ENCODE data around the gene HOXB1.

HOXB1 gene

GRCh38 chr17:48489781-48490180 lies 41.0 kb downstream of the HOXB1 start:
- DNase-seq: no peak

- DNase-seq: no peak
Measured at GRCh38 chr17:48488548-48489106, 42.2 kb downstream of the HOXB1 start.

GRCh38 chr17:48487221-48487620 lies 43.6 kb downstream of the HOXB1 start:
- DNase-seq: no peak

- DNase-seq: peak; percentile 97
Measured at GRCh38 chr17:48486557-48486956, 44.3 kb downstream of the HOXB1 start.

GRCh38 chr17:48484850-48485249 lies 46.0 kb downstream of the HOXB1 start:
- peak; percentile 78 for DNase-seq

- peak; percentile 83 for DNase-seq
Measured at GRCh38 chr17:48484256-48484655, 46.6 kb downstream of the HOXB1 start.

GRCh38 chr17:48483471-48484131 lies 47.2 kb downstream of the HOXB1 start:
- peak; percentile 100 for DNase-seq

GRCh38 chr17:48483004-48483403 lies 47.8 kb downstream of the HOXB1 start:
- DNase-seq: peak; percentile 71

- DNase-seq: peak; percentile 68
Measured at GRCh38 chr17:48482301-48482700, 48.5 kb downstream of the HOXB1 start.

- DNase-seq: no peak
Measured at GRCh38 chr17:48479014-48479402, 51.8 kb downstream of the HOXB1 start.
